HepG2 (cell line): Measurements from ENCODE around the gene CNR2. TPM values are rescaled to one million over a fixed set of nuclear protein-coding genes. Genes with fewer than 3 reads are reported as not detected.
A peak's percentile ranks its signal among the peaks of the same experiment; 100 is the strongest.
"Not testable (repeated sequence)": the region's sequence is repeated elsewhere in the genome, so short reads cannot be mapped to it uniquely, and the experiment has no call there.

Experiments
- ATAC-seq: fragments of 200-7000 bp; cut with Tn5 transposase; 3 replicates; pipeline ENCODE4 v1.9.1; 2020; ENCODE audit warnings: mild to moderate bottlenecking, moderate library complexity
- BruUV-seq: library from RNA; stranded (reverse); fragments of 400-500 nt; replicated peaks from 2 replicates; lab custom pipeline; 2021; lab: Mats Ljungman, UMichigan
- CTCF ChIA-PET: fragments of 300-600 bp; formaldehyde crosslinking; extraction: SDS; loops from one replicate; lab custom pipeline; 2021; ENCODE audit warnings: low total read pairs, inconsistent platforms, low intra/inter-chr PET ratio; lab: Yijun Ruan, JAX
- POLR2A ChIA-PET: fragments of 350-600 bp; sonication (Branson Sonifier 250); formaldehyde crosslinking; loops from one replicate; lab custom pipeline; 2020; ENCODE audit warnings: antibody characterized with exemption, inconsistent platforms; lab: Yijun Ruan, JAX
- DNase-seq: peaks from one replicate; pipeline ENCODE4 v3.0.0-alpha.2; 2015; ENCODE audit warnings: low spot score
- FAIRE-seq: peaks from 3 replicates; lab custom pipeline; 2011; peaks lifted over from hg19 to GRCh38; lab: Jason Lieb, UNC
- H2AFZ ChIP-seq: one replicate; pipeline ENCODE4 v1.6.1; 2011; ENCODE audit warnings: low read length, inconsistent platforms
- H3K27ac ChIP-seq: fragments of 300-600 bp; 3 replicates; pipeline ENCODE4 v1.8.0; 2011; ENCODE audit warnings: mixed run types, mild to moderate bottlenecking, mixed read lengths, low read length, inconsistent platforms; ENCODE audit not compliant: insufficient read depth; ENCODE audit errors: extremely low read length
- H3K27me3 ChIP-seq, 2 experiments: fragments of 200-600 bp in 1 of 2; 2 replicates in 1 of 2; 3 replicates in 1 of 2; pipeline versions ENCODE4 v1.6.0 to v1.8.0; 2011; ENCODE audit warnings: low read length in 2 of 2, mild to moderate bottlenecking in 2 of 2, moderate library complexity in 2 of 2, inconsistent platforms in 1 of 2; ENCODE audit not compliant: insufficient read depth in 2 of 2, control insufficient read depth in 1 of 2
- H3K36me3 ChIP-seq, 2 experiments: fragments of 200-600 bp in 1 of 2; replicated peaks in 1 of 2; 2 replicates in 1 of 2; 3 replicates in 1 of 2; pipeline versions ENCODE4 v1.5.1 to v1.8.0; 2011; ENCODE audit warnings: low read length in 2 of 2, inconsistent platforms in 1 of 2; ENCODE audit not compliant: insufficient read depth in 2 of 2, control insufficient read depth in 1 of 2
- H3K4me1 ChIP-seq: 2 replicates; pipeline ENCODE4 v1.5.1; 2012; ENCODE audit warnings: low read length, inconsistent platforms; ENCODE audit not compliant: insufficient read depth
- H3K4me2 ChIP-seq: 2 replicates; pipeline ENCODE4 v1.6.0; 2011; ENCODE audit warnings: low read depth, low read length, inconsistent platforms
- H3K4me3 ChIP-seq, 3 experiments: fragments of 200-600 bp in 1 of 3; sonication (generic), shearing (Covaris generic) in 1 of 3; replicated peaks in 1 of 3; 2 replicates each; pipeline ENCODE4 v1.5.1; 2011 to 2016; ENCODE audit warnings: low read length in 3 of 3, inconsistent platforms in 2 of 3, low read depth in 2 of 3, mild to moderate bottlenecking in 2 of 3, control low read depth in 1 of 3, mixed read lengths in 1 of 3; ENCODE audit not compliant: insufficient read depth in 1 of 3
- H3K79me2 ChIP-seq: one replicate; pipeline ENCODE4 v1.6.1; 2011; ENCODE audit warnings: low read length, inconsistent platforms; ENCODE audit not compliant: insufficient read depth
- H3K9ac ChIP-seq: 2 replicates; pipeline ENCODE4 v1.6.0; 2011; ENCODE audit warnings: mild to moderate bottlenecking, low read depth, low read length, inconsistent platforms; ENCODE audit not compliant: insufficient read depth
- H3K9me3 ChIP-seq: 2 replicates; pipeline ENCODE4 v1.5.1; 2012; ENCODE audit warnings: mild to moderate bottlenecking, low read length
- H4K20me1 ChIP-seq: 2 replicates; pipeline ENCODE4 v1.6.0; 2011; ENCODE audit warnings: inconsistent platforms, mild to moderate bottlenecking, low read length, moderate library complexity; ENCODE audit not compliant: insufficient read depth
- ZMAT3 ChIP-seq: sonication (generic); formaldehyde crosslinking; conservative IDR thresholded peaks from 2 replicates; pipeline ENCODE4 v1.7.0; 2021; ENCODE audit warnings: missing genetic modification reagents
- ZNF441 ChIP-seq: sonication (generic); formaldehyde crosslinking; IDR thresholded peaks from 2 replicates; pipeline ENCODE4 v1.7.0; 2021; ENCODE audit warnings: missing genetic modification reagents, borderline replicate concordance
- ZNF770 ChIP-seq: sonication (generic); formaldehyde crosslinking; IDR thresholded peaks from 2 replicates; pipeline ENCODE4 v1.5.0; 2020; ENCODE audit warnings: mild to moderate bottlenecking, missing genetic modification reagents
- ZNF879 ChIP-seq: sonication (generic); formaldehyde crosslinking; IDR thresholded peaks from 2 replicates; pipeline ENCODE4 v1.8.1; 2023; ENCODE audit warnings: missing genetic modification reagents
- WGBS: methylation state at CpG from one replicate; pipeline ENCODE4 v1.1.6; 2017; ENCODE audit warnings: low lambda C conversion rate; 5-methylcytosine and 5-hydroxymethylcytosine counted together
- in situ Hi-C: cut with HindIII; loops from 2 replicates; pipeline ENCODE4 v1.10.0; 2017; ENCODE audit warnings: low pct_unique_long_range_greater_than_20kb; ENCODE audit not compliant: extremely low pct_ligation_motif_present
- intact Hi-C: fragments of 100-400 bp; cut with micrococcal nuclease; formaldehyde crosslinking; loops from one replicate; pipeline ENCODE4 v1.10.0; 2022; ENCODE audit not compliant: unreplicated experiment
- polyA plus RNA-seq, 8 experiments: library from polyadenylated mRNA; depleted of rRNA in 3 of 8; stranded (reverse) in 7 of 8; unstranded in 1 of 8; fragments of >200 nt; fragmentation: Illumina TruSeq in 4 of 8; extraction: Trizol in 4 of 8; gene quantifications; 2 replicates each; pipeline versions ENCODE4 v1.2.1 to v1.2.3, GENCODE V29; 2011 to 2016; ENCODE audit warnings: low read depth in 4 of 8, missing spikeins in 1 of 8, mixed read lengths in 1 of 8; ENCODE audit not compliant: insufficient read depth in 1 of 8
- total RNA-seq, 5 experiments: library from RNA; depleted of rRNA; stranded (reverse); fragments of >200 nt; fragmentation: Illumina TruSeq; extraction: Trizol; gene quantifications; 2 replicates each; pipeline ENCODE4 v1.2.3, GENCODE V29; 2016; ENCODE audit warnings: low read depth in 1 of 5
- TF ChIP-seq, protein P1 (sequence below): sonication (generic); formaldehyde crosslinking; IDR thresholded peaks from 2 replicates; pipeline ENCODE4 v1.8.0; 2022; ENCODE audit warnings: missing genetic modification reagents, mild to moderate bottlenecking, inconsistent platforms, borderline replicate concordance

CNR2 gene
- total and polyA plus RNA-seq, 2 of the 13 experiments (the other 11 are each of a cell fraction or from before 2014, with no cell fraction given) = not detected

DNA sequence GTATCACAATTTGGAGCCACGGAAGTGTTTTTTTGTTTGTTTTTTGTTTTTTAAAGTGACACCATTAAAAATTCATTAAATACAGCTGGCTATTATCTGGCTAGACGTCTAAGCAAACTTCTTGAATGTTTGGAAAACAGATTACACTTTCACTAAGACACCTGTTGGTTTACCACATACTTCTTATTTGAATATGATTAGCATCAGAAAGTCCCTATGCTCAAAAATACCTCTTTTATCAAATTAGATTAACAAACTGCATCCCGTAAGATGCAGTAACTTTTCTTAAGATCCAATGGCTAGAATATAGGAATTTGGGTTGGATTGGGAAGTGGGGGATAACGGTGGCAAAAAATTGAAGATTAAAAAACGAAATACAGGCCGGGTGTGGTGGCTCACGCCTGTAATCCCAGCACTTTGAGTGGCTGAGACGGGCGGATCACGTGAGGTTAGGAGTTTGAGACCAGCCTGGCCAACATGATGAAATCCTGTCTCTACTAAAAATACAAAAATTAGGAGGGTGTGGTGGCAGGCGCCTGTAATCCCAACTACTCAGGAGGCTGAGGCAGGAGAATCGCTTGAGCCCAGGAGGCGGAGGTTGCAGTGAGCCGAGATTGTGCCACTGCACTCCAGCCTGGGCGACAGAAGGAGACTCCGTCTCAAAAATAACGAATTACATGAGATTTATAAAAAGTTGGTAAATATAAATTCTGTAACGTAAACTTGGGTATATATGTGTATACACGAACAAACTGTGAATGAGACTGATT, 45.1 kb upstream of the CNR2 start:
- H3K27me3 ChIP-seq, ATAC-seq, FAIRE-seq, H3K36me3 ChIP-seq, DNase-seq, CTCF ChIA-PET, in situ Hi-C loops, H3K9me3 ChIP-seq, BruUV-seq: not testable (repeated sequence)
- peak; percentile 73; the same call in 1 of the 2 replicates for TF ChIP-seq ZNF441 (CRISPR knock-in tag)
- TF ChIP-seq ZNF879 (CRISPR knock-in tag) = 0 out of 2 replicates have a peak, but pooled peaks have one; percentile 45
- 0 out of 2 replicates have a peak, but pooled peaks have one; percentile 17 for TF ChIP-seq ZMAT3 (CRISPR knock-in tag)
- TF ChIP-seq ZNF770 (CRISPR knock-in tag) = peak; percentile 60; the same call in 1 of the 2 replicates
- TF ChIP-seq, protein P1, sequence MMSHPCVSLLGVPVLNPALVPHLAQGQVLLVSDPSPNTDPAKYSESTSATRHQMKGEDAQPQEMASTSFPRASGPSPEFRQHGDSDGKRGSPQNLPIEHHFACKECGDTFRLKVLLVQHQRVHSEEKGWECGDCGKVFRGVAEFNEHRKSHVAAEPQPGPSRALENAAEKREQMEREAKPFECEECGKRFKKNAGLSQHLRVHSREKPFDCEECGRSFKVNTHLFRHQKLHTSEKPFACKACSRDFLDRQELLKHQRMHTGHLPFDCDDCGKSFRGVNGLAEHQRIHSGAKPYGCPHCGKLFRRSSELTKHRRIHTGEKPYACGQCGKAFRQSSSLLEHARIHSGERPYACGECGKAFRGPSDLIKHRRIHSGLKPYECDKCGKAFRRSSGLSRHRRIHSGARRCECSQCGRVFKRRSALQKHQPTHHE = 0 out of 2 replicates have a peak, but pooled peaks have one; percentile 9
- POLR2A ChIA-PET = interaction anchor here (1.0 to 3.3 kb wide), 6 partner anchors 10 to 133 kb away, joined by 3 to 32 read pairs (median 8); partner anchors contain the start of genes HMGCL and SRSF10
- Histone ChIP-seq H3K4me3 (peak overlapping the region; percentile 62 to 89 (median 87)), H2AFZ (peak overlapping the region; percentile 56), H3K4me2 (peak overlapping the region; percentile 96), H4K20me1 (peaks cover 12% of the 10 kb centered on the region; the same call in 1 of the 2 replicates), H3K4me1 (peaks cover 50% of the 10 kb centered on the region), H3K9ac (peak overlapping the region; percentile 97), H3K79me2 (peaks cover 22% of the 10 kb centered on the region), H3K27ac (peak overlapping the region; percentile 99)
- intact Hi-C loops = loop anchor here (5.0 kb wide), 1 partner anchor 69 kb away; no protein-coding TSS in a partner anchor
- 41% methylated on average over 19 of the region's 19 CpGs for WGBS
